Spleen (tissue), 11 donors: ENCODE results near the gene KLF16. TPM values are rescaled to one million over a fixed set of nuclear protein-coding genes. Genes with fewer than 3 reads are reported as not detected.

Experiments used
- DNase-seq: peaks from one replicate; pipeline ENCODE4 v3.0.0-alpha.2; 2020
- H3K27ac ChIP-seq, 8 donors: fragments of 200-600 bp; sonication (generic) in 7 of 8; 1 replicate in 4 of 8; 2 replicates in 4 of 8; pipeline versions ENCODE4 v1.5.0 to v1.8.0; 2016 to 2021; ENCODE audit warnings: inconsistent platforms in 4 of 8, mild to moderate bottlenecking in 4 of 8, moderate library complexity in 1 of 8
- H3K27me3 ChIP-seq, 7 donors: fragments of 200-600 bp; sonication (generic) in 6 of 7; replicated peaks in 1 of 7; 1 replicate in 4 of 7; 2 replicates in 3 of 7; pipeline versions ENCODE4 v1.5.0 to v1.8.0; 2016 to 2021; ENCODE audit warnings: inconsistent platforms in 3 of 7, mild to moderate bottlenecking in 1 of 7
- H3K36me3 ChIP-seq, 6 donors: fragments of 200-600 bp; sonication (generic) in 5 of 6; 1 replicate in 4 of 6; 2 replicates in 2 of 6; pipeline versions ENCODE4 v1.5.0 to v1.8.0; 2016 to 2021; ENCODE audit warnings: inconsistent platforms in 2 of 6
- H3K4me1 ChIP-seq, 6 donors: fragments of 200-600 bp; sonication (generic) in 5 of 6; 1 replicate in 3 of 6; 2 replicates in 3 of 6; pipeline versions ENCODE4 v1.5.0 to v1.8.0; 2016 to 2021; ENCODE audit warnings: inconsistent platforms in 3 of 6
- H3K4me3 ChIP-seq, 8 donors: fragments of 200-600 bp; sonication (generic) in 7 of 8; 1 replicate in 4 of 8; 2 replicates in 4 of 8; pipeline versions ENCODE4 v1.5.0 to v1.8.0; 2016 to 2021; ENCODE audit warnings: inconsistent platforms in 4 of 8, mild to moderate bottlenecking in 4 of 8, moderate library complexity in 2 of 8
- H3K9me3 ChIP-seq, 8 donors: fragments of 200-600 bp; sonication (generic) in 7 of 8; 1 replicate in 4 of 8; 2 replicates in 4 of 8; pipeline versions ENCODE4 v1.5.0 to v1.8.0; 2016 to 2021; ENCODE audit warnings: inconsistent platforms in 4 of 8
- CTCF ChIP-seq, 11 experiments: fragments of 200-600 bp in 7 of 11; fragments of 450-650 bp in 4 of 11; sonication (generic) in 4 of 11; IDR thresholded peaks in 8 of 11; conservative IDR thresholded peaks in 3 of 11; 1 replicate in 7 of 11; 2 replicates in 4 of 11; pipeline versions ENCODE4 v1.4.0 to v1.8.0; 2016 to 2021; ENCODE audit warnings: antibody characterized with exemption in 11 of 11, inconsistent platforms in 4 of 11, mild to moderate bottlenecking in 1 of 11
- POLR2A ChIP-seq, 3 donors: fragments of 450-650 bp; IDR thresholded peaks; one replicate each; pipeline ENCODE4 v1.5.1; 2017; ENCODE audit warnings: antibody characterized with exemption in 3 of 3, mild to moderate bottlenecking in 1 of 3
- POLR2AphosphoS5 ChIP-seq, 3 donors: sonication (generic); formaldehyde crosslinking; IDR thresholded peaks; one replicate each; pipeline ENCODE4 v1.5.1; 2017; ENCODE audit warnings: antibody characterized with exemption in 3 of 3
- WGBS, 5 donors: extraction: QIAGEN DNeasy Blood & Tissue Kit in 3 of 5; methylation state at CpG; one replicate each; pipeline versions ENCODE4 v1.1.5 to v1.1.7; 2013 to 2018; 5-methylcytosine and 5-hydroxymethylcytosine counted together
- intact Hi-C: fragments of 100-400 bp; cut with DNase I; formaldehyde crosslinking; loops from one replicate; pipeline ENCODE4 v1.15.0; 2023; ENCODE audit warnings: low total_unique reads
- polyA plus RNA-seq, 3 donors: library from polyadenylated mRNA; stranded (reverse); fragments of 200-250 nt; gene quantifications; one replicate each; pipeline ENCODE4 v1.2.1, GENCODE V29; 2013
- total RNA-seq, 7 donors: library from RNA; depleted of rRNA in 3 of 7; stranded (reverse); fragments of >200 nt in 3 of 7; fragmentation: NEBNext Ultra II Directional in 4 of 7; extraction: Animal tissue kit (Norgen Biotek cat#: 25700) in 4 of 7; gene quantifications; one replicate each; pipeline versions ENCODE4 v1.1.0 to v1.2.1, GENCODE V29; 2016 to 2021
- donor health status: healthy with polysubstance abuse.
- donor health status: DM: no; HTN: no; CAD: no; lungs with moderate emphysema.
- donor health status: DM: no; HTN: no; CAD: no.
- donor health status: Bipolar disorder and iron deficiency.
- donor health status: healthy.
- donor health status: DM: no; HTN: no; CAD: no.
- donor health status: DM: yes; HTN: yes; CAD: no.

KLF16 gene
- total and polyA plus RNA-seq, 10 donors: 7.1 to 39.0 (median 18.4) TPM

GRCh38 chr19:1830978-1831377 lies 32.4 kb downstream of the KLF16 start:
- Histone ChIP-seq H3K36me3 (peaks cover 0 to 92% (median 32%) of the 10 kb centered on the region in 6 donors), H3K27ac (no peak overlapping the region), H3K4me3 (no peak overlapping the region), H3K9me3 (no peaks in the 10 kb centered on the region), H3K27me3 (no peaks in the 10 kb centered on the region), H3K4me1 (peaks cover 15 to 97% (median 57%) of the 10 kb centered on the region in 6 donors)
- TF ChIP-seq POLR2AphosphoS5 (IDR thresholded peaks at IDR 0.05) (no peak), CTCF (IDR thresholded peaks at IDR 0.05 in 8 of 11, conservative IDR thresholded peaks at IDR 0.05 in 3 of 11) (no peak), POLR2A (IDR thresholded peaks at IDR 0.05) (no peak)
- intact Hi-C loops: no loop called here
- no peak for DNase-seq
- WGBS, 5 donors: 91 to 95% (median 93%) methylated on average over 9 to 11 of the region's 11 CpGs

GRCh38 chr19:1830568-1830967 lies 32.8 kb downstream of the KLF16 start:
- no peaks in the 10 kb centered on the region for H3K9me3 ChIP-seq
- TF ChIP-seq POLR2A (IDR thresholded peaks at IDR 0.05) (no peak), CTCF (IDR thresholded peaks at IDR 0.05 in 8 of 11, conservative IDR thresholded peaks at IDR 0.05 in 3 of 11) (no peak), POLR2AphosphoS5 (IDR thresholded peaks at IDR 0.05) (no peak)
- peaks cover 13 to 97% (median 55%) of the 10 kb centered on the region in 6 donors for H3K4me1 ChIP-seq
- H3K27me3 ChIP-seq: no peaks in the 10 kb centered on the region
- intact Hi-C loops: no loop called here
- peaks cover 0 to 93% (median 33%) of the 10 kb centered on the region in 6 donors for H3K36me3 ChIP-seq
- H3K4me3 ChIP-seq: no peak overlapping the region
- H3K27ac ChIP-seq: no peak overlapping the region
- 83 to 93% (median 88%) methylated on average over 14 to 15 of the region's 15 CpGs for WGBS, 5 donors
- DNase-seq: no peak

- Histone ChIP-seq H3K27me3 (no peaks in the 10 kb centered on the region), H3K9me3 (no peaks in the 10 kb centered on the region), H3K36me3 (peaks cover 0 to 96% (median 37%) of the 10 kb centered on the region in 6 donors), H3K4me3 (no peak overlapping the region), H3K27ac (no peak overlapping the region), H3K4me1 (peaks cover 7 to 97% (median 52%) of the 10 kb centered on the region in 6 donors)
- no peak for DNase-seq
- 93 to 95% (median 95%) methylated on average over 11 of the region's 11 CpGs for WGBS, 5 donors
- intact Hi-C loops: no loop called here
- TF ChIP-seq CTCF (IDR thresholded peaks at IDR 0.05 in 8 of 11, conservative IDR thresholded peaks at IDR 0.05 in 3 of 11) (no peak), POLR2AphosphoS5 (IDR thresholded peaks at IDR 0.05) (no peak), POLR2A (IDR thresholded peaks at IDR 0.05) (no peak)
These were observed 33.4 kb downstream of the KLF16 start for GRCh38 chr19:1829958-1830357.

GRCh38 chr19:1828279-1829238 lies 34.8 kb downstream of the KLF16 start:
- 71 to 90% (median 89%) methylated on average over 27 to 57 of the region's 57 CpGs for WGBS, 5 donors
- no peaks in the 10 kb centered on the region for H3K27me3 ChIP-seq
- peak overlapping the region in 5 of 8 donors; percentile 20 to 67 (median 37) for H3K4me3 ChIP-seq
- peak overlapping the region in 7 of 8 donors; percentile 61 to 89 (median 84) for H3K27ac ChIP-seq
- TF ChIP-seq CTCF (IDR thresholded peaks at IDR 0.05 in 8 of 11, conservative IDR thresholded peaks at IDR 0.05 in 3 of 11): no peak
- TF ChIP-seq POLR2A (IDR thresholded peaks at IDR 0.05): no peak
- peak; percentile 8 to 54 (median 47) for TF ChIP-seq POLR2AphosphoS5 (IDR thresholded peaks at IDR 0.05)
- DNase-seq: no peak
- H3K4me1 ChIP-seq: peaks cover 0 to 97% (median 45%) of the 10 kb centered on the region in 6 donors
- no peaks in the 10 kb centered on the region for H3K9me3 ChIP-seq
- intact Hi-C loops: no loop called here
- peaks cover under 1 to 96% (median 49%) of the 10 kb centered on the region in 6 donors for H3K36me3 ChIP-seq
